ENCODE data around the gene OBP2A. TPM values are rescaled to one million over a fixed set of nuclear protein-coding genes. Genes with fewer than 3 reads are reported as not detected.

Gene OBP2A
- total RNA-seq, 1 experiment from 2014 or later: not detected

DNA sequence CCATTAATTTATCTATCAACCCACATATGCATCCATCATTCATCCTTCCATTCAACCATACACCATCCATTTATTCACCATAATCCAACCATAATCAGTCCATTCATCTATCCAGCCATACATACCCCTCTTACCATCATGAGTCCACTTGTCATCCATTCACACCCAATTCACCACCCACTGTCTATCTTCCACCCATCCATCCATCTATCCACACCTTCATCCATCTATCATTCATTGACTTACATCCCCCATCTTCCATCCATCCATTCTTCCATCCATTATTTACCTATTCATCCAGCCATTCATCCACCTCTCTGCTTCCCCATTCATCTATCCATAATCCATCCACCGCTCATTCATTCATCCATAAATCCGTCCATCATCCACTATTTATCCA, 33.4 kb downstream of the OBP2A start:
- no peak overlapping the region for H3K23ac ChIP-seq (ENCODE audit: insufficient read length, low read depth, low read length)
- no peak overlapping the region for H3K4me3 Mint-ChIP-seq
- H3K4me2 ChIP-seq (ENCODE audit: insufficient read depth, insufficient read length, low read length): no peak overlapping the region
- no peak overlapping the region for H4K8ac ChIP-seq (replicated peaks; ENCODE audit: insufficient read length, low read depth, low read length)
- no peaks in the 10 kb centered on the region for H3K4me1 ChIP-seq (ENCODE audit: insufficient read depth, low read length)
- no peak overlapping the region for H3T11ph ChIP-seq (ENCODE audit: low read length)
- WGBS (ENCODE audit: extremely low coverage, insufficient read length, low lambda C conversion rate): 100% methylated on average over 2 of the region's 2 CpGs
- H3K4ac ChIP-seq (ENCODE audit: low read depth, low read length): no peak overlapping the region
- H3K9ac ChIP-seq (ENCODE audit: extremely low read depth, insufficient read length, low read length): no peak overlapping the region
- H3K27me3 Mint-ChIP-seq (ENCODE audit: low read depth): peaks cover 15% of the 10 kb centered on the region
- H2AK5ac ChIP-seq (ENCODE audit: insufficient read length, low read length): no peak overlapping the region
- no peaks in the 10 kb centered on the region for H4K20me1 ChIP-seq (ENCODE audit: control insufficient read depth, insufficient read depth, insufficient read length)
- no peaks in the 10 kb centered on the region for H3K27me3 ChIP-seq (ENCODE audit: insufficient read depth, low read length)
- H3K18ac ChIP-seq (ENCODE audit: insufficient read length, low read depth, low read length): no peak overlapping the region
- H4K5ac ChIP-seq (ENCODE audit: insufficient read length, low read depth, low read length): no peak overlapping the region
- H2AFZ ChIP-seq (ENCODE audit: low read length): no peak overlapping the region
- no peak for DNase-seq
- H2BK15ac ChIP-seq (ENCODE audit: low read depth, low read length): no peak overlapping the region
- H3K14ac ChIP-seq (ENCODE audit: insufficient read depth, low read length): no peak overlapping the region
- no peaks in the 10 kb centered on the region for H3K9me3 ChIP-seq (ENCODE audit: control insufficient read depth, low read depth, low read length)
- peaks cover 0 to 2% of the 10 kb centered on the region in 2 experiments; a peak in 2 of 4 replicates for H3K4me1 Mint-ChIP-seq
- H3K36me3 Mint-ChIP-seq (ENCODE audit: insufficient read depth in 1 of 3, low read depth in 3 of 3): peaks cover 0 to 3% (median 0%) of the 10 kb centered on the region in 3 experiments; a peak in 1 of 7 replicates
- no peak overlapping the region for H3K27ac ChIP-seq (ENCODE audit: insufficient read length, low read depth, low read length)
- no peaks in the 10 kb centered on the region for H3K79me1 ChIP-seq (ENCODE audit: insufficient read depth, low read depth, low read length, poor library complexity, severe bottlenecking)
- H3K56ac ChIP-seq (ENCODE audit: insufficient read length, low read depth, low read length): no peak overlapping the region
- no peak overlapping the region for H2BK5ac ChIP-seq (ENCODE audit: insufficient read length, low read length)
- H3K9me3 Mint-ChIP-seq: peaks cover 6 to 9% of the 10 kb centered on the region in 2 experiments; a peak in 4 of 5 replicates
- no peak overlapping the region for H2BK20ac ChIP-seq (ENCODE audit: low read depth, low read length, poor library complexity, severe bottlenecking)
- H2BK12ac ChIP-seq (ENCODE audit: insufficient read length, low read depth, low read length): no peak overlapping the region
- H4K91ac ChIP-seq (ENCODE audit: insufficient read length, low read depth, low read length): no peak overlapping the region
- no peak overlapping the region for H3K27ac Mint-ChIP-seq
- no peaks in the 10 kb centered on the region for H3K23me2 ChIP-seq (ENCODE audit: insufficient read length, low read depth, low read length, poor library complexity, severe bottlenecking)
- TF ChIP-seq, protein P1, sequence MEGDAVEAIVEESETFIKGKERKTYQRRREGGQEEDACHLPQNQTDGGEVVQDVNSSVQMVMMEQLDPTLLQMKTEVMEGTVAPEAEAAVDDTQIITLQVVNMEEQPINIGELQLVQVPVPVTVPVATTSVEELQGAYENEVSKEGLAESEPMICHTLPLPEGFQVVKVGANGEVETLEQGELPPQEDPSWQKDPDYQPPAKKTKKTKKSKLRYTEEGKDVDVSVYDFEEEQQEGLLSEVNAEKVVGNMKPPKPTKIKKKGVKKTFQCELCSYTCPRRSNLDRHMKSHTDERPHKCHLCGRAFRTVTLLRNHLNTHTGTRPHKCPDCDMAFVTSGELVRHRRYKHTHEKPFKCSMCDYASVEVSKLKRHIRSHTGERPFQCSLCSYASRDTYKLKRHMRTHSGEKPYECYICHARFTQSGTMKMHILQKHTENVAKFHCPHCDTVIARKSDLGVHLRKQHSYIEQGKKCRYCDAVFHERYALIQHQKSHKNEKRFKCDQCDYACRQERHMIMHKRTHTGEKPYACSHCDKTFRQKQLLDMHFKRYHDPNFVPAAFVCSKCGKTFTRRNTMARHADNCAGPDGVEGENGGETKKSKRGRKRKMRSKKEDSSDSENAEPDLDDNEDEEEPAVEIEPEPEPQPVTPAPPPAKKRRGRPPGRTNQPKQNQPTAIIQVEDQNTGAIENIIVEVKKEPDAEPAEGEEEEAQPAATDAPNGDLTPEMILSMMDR (conservative IDR thresholded peaks at IDR 0.05): no peak
- no peaks in the 10 kb centered on the region for H3K79me2 ChIP-seq (ENCODE audit: insufficient read depth, low read length)
- no peak overlapping the region for H2BK120ac ChIP-seq (ENCODE audit: low read depth, low read length, poor library complexity, severe bottlenecking)
